ENCODE results near the gene CASP5. TPM values are rescaled to one million over a fixed set of nuclear protein-coding genes. Genes with fewer than 3 reads are reported as not detected.

The CASP5 gene
- polyA plus RNA-seq, 1 donor from 2014 or later: not detected

- Histone ChIP-seq H3K36me3 (ENCODE audit: insufficient read depth, low read length) (no peaks in the 10 kb centered on the region), H3K4me3 (ENCODE audit: low read length) (no peak overlapping the region), H3K9me2 (ENCODE audit: insufficient read depth, low read length) (no peaks in the 10 kb centered on the region), H3K9ac (ENCODE audit: low read length) (no peak overlapping the region), H4K20me1 (ENCODE audit: insufficient read depth) (no peaks in the 10 kb centered on the region), H3K27me3 (ENCODE audit: insufficient read depth, low read depth, low read length) (no peaks in the 10 kb centered on the region), H3K4me2 (ENCODE audit: low read length) (no peak overlapping the region), H3K27ac (ENCODE audit: low read length) (no peak overlapping the region), H2AFZ (ENCODE audit: low read depth, low read length) (no peak overlapping the region), H3F3A (ENCODE audit: insufficient read depth, low read length, poor library complexity, severe bottlenecking) (no peaks in the 10 kb centered on the region), H3K79me2 (replicated peaks; ENCODE audit: insufficient read depth, low read length) (no peaks in the 10 kb centered on the region), H3K9me3 (ENCODE audit: low read length) (no peaks in the 10 kb centered on the region)
- TF ChIP-seq RAD21 (conservative IDR thresholded peaks at IDR 0.05) (no peak), EZH2 (IDR thresholded peaks at IDR 0.05; ENCODE audit: borderline replicate concordance, insufficient read depth, low read length, poor library complexity, severe bottlenecking) (no peak), EP300 (conservative IDR thresholded peaks at IDR 0.05; ENCODE audit: poor library complexity, severe bottlenecking) (no peak), MXI1 (conservative IDR thresholded peaks at IDR 0.05; ENCODE audit: poor library complexity, severe bottlenecking) (no peak), CTCF (IDR thresholded peaks at IDR 0.05; ENCODE audit: poor library complexity, severe bottlenecking) (no peak), TAF1 (IDR thresholded peaks at IDR 0.05; ENCODE audit: low read depth) (no peak), SMC3 (conservative IDR thresholded peaks at IDR 0.05; ENCODE audit: poor library complexity) (no peak), REST (IDR thresholded peaks at IDR 0.05; ENCODE audit: borderline replicate concordance) (no peak), POLR2AphosphoS5 (IDR thresholded peaks at IDR 0.05) (no peak)
These were observed 58.7 kb downstream of the CASP5 start for GRCh38 chr11:104964247-104964646.

- Histone ChIP-seq H3K9me2 (ENCODE audit: insufficient read depth, low read length) (no peaks in the 10 kb centered on the region), H3K4me2 (ENCODE audit: low read length) (no peak overlapping the region), H3K27ac (ENCODE audit: low read length) (no peak overlapping the region), H2AFZ (ENCODE audit: low read depth, low read length) (no peak overlapping the region), H3K9me3 (ENCODE audit: low read length) (no peaks in the 10 kb centered on the region), H3K9ac (ENCODE audit: low read length) (no peak overlapping the region), H3K79me2 (replicated peaks; ENCODE audit: insufficient read depth, low read length) (no peaks in the 10 kb centered on the region), H3K36me3 (ENCODE audit: insufficient read depth, low read length) (no peaks in the 10 kb centered on the region), H4K20me1 (ENCODE audit: insufficient read depth) (no peaks in the 10 kb centered on the region), H3K27me3 (ENCODE audit: insufficient read depth, low read depth, low read length) (no peaks in the 10 kb centered on the region), H3F3A (ENCODE audit: insufficient read depth, low read length, poor library complexity, severe bottlenecking) (no peaks in the 10 kb centered on the region), H3K4me3 (ENCODE audit: low read length) (no peak overlapping the region)
- TF ChIP-seq RAD21 (conservative IDR thresholded peaks at IDR 0.05): no peak
- TF ChIP-seq SMC3 (conservative IDR thresholded peaks at IDR 0.05; ENCODE audit: poor library complexity): no peak
- TF ChIP-seq TAF1 (IDR thresholded peaks at IDR 0.05; ENCODE audit: low read depth): no peak
- no peak for TF ChIP-seq POLR2AphosphoS5 (IDR thresholded peaks at IDR 0.05)
- TF ChIP-seq REST (IDR thresholded peaks at IDR 0.05; ENCODE audit: borderline replicate concordance): no peak
- TF ChIP-seq CTCF (IDR thresholded peaks at IDR 0.05; ENCODE audit: poor library complexity, severe bottlenecking): no peak
- TF ChIP-seq EZH2 (IDR thresholded peaks at IDR 0.05; ENCODE audit: borderline replicate concordance, insufficient read depth, low read length, poor library complexity, severe bottlenecking): no peak
- TF ChIP-seq EP300 (conservative IDR thresholded peaks at IDR 0.05; ENCODE audit: poor library complexity, severe bottlenecking): no peak
- no peak for TF ChIP-seq MXI1 (conservative IDR thresholded peaks at IDR 0.05; ENCODE audit: poor library complexity, severe bottlenecking)
These were observed 60.1 kb downstream of the CASP5 start for GRCh38 chr11:104962852-104963251.
